OCI-LY3 (cell line): ENCODE results near the gene MSMB.

ENCODE experiments used
- CTCF ChIP-seq: fragments of 200-600, 300-600 bp; sonication (generic); IDR thresholded peaks from 2 replicates; pipeline ENCODE4 v1.5.1; 2014; ENCODE audit warnings: antibody characterized with exemption, low read length, low read depth
- EZH2phosphoT487 ChIP-seq: fragments of 200-600 bp; shearing (Covaris generic); IDR thresholded peaks from 2 replicates; pipeline ENCODE4 v1.6.1; 2018; ENCODE audit warnings: antibody characterized with exemption, mixed run types, low read depth

DNA sequence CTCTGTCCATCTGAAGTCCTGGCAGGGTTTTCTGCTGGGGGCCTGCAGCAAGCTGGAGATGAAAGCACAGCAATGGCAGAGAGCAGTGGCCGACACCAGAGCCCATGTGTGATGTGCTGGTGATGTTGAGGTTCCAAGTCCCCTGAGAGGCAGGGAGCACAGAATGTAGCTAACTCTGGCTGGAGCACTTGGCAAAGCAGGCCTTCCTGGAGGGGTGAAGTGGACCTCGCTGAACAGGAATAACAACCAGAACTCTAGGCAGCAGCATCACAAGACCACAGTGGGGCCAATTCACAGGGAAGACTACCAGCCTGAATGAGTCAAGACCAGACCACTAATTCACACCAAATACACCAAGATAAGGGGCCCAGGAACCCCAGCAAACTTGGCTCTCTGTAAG, 22.8 kb upstream of the MSMB start:
- no peak for TF ChIP-seq CTCF
- no peak for TF ChIP-seq EZH2phosphoT487
